Adrenal gland (tissue), 12 donors: ENCODE data around the gene CNKSR3. TPM values are rescaled to one million over a fixed set of nuclear protein-coding genes. Genes with fewer than 3 reads are reported as not detected.

Experiments
- DNase-seq, 7 donors: peaks; one replicate each; pipeline ENCODE4 v3.0.0-alpha.2; 2019 to 2020
- H3K27ac ChIP-seq, 5 donors: fragments of 200-600 bp; sonication (generic) in 4 of 5; 1 replicate in 3 of 5; 2 replicates in 2 of 5; pipeline versions ENCODE4 v1.5.1 to v1.8.0; 2016 to 2020; ENCODE audit warnings: mild to moderate bottlenecking in 1 of 5
- H3K27me3 ChIP-seq: fragments of 200-600 bp; 2 replicates; pipeline ENCODE4 v1.8.0; 2021
- H3K36me3 ChIP-seq, 2 donors: fragments of 200-600 bp; replicated peaks in 1 of 2; 1 replicate in 1 of 2; 2 replicates in 1 of 2; pipeline versions ENCODE4 v1.5.1 to v1.8.0; 2018 to 2022
- H3K4me1 ChIP-seq, 2 donors: fragments of 200-600 bp; replicated peaks in 1 of 2; 1 replicate in 1 of 2; 2 replicates in 1 of 2; pipeline versions ENCODE4 v1.5.1 to v1.8.0; 2018 to 2021
- H3K4me3 ChIP-seq, 4 donors: fragments of 200-600 bp; sonication (generic) in 3 of 4; one replicate each; pipeline ENCODE4 v1.5.1; 2016 to 2018
- H3K9me3 ChIP-seq, 3 donors: fragments of 200-600 bp; sonication (generic) in 1 of 3; replicated peaks in 1 of 3; 1 replicate in 2 of 3; 2 replicates in 1 of 3; pipeline versions ENCODE4 v1.5.1 to v1.8.0; 2016 to 2021
- CTCF ChIP-seq, 6 experiments: fragments of 450-650 bp in 4 of 6; fragments of 200-600 bp in 2 of 6; sonication (generic) in 1 of 6; IDR thresholded peaks; 1 replicate in 5 of 6; 2 replicates in 1 of 6; pipeline versions ENCODE4 v1.5.1 to v1.8.0; 2016 to 2021; ENCODE audit warnings: antibody characterized with exemption in 6 of 6, mild to moderate bottlenecking in 2 of 6, moderate library complexity in 1 of 6
- POLR2A ChIP-seq, 2 donors: fragments of 450-650 bp; IDR thresholded peaks; one replicate each; pipeline ENCODE4 v1.6.1; 2017; ENCODE audit warnings: antibody characterized with exemption in 2 of 2, mild to moderate bottlenecking in 2 of 2, moderate library complexity in 1 of 2
- WGBS, 4 donors: extraction: QIAGEN DNeasy Blood & Tissue Kit in 2 of 4; methylation state at CpG; one replicate each; pipeline versions ENCODE4 v1.1.5 to v1.1.7; 2013 to 2017; 5-methylcytosine and 5-hydroxymethylcytosine counted together
- intact Hi-C, 2 donors: fragments of 100-400 bp; cut with DNase I; formaldehyde crosslinking; loops; one replicate each; pipeline versions ENCODE4 v1.14.1 to v1.15.0; 2022 to 2023
- polyA plus RNA-seq, 3 donors: library from polyadenylated mRNA; stranded (reverse); fragments of 200-250 nt in 2 of 3; fragments of 350-450 nt in 1 of 3; fragmentation: Illumina TruSeq in 1 of 3; extraction: RNeasy Lipid Tissue Mini Kit (QIAGEN cat#74804) in 1 of 3; gene quantifications; one replicate each; pipeline ENCODE4 v1.2.3, GENCODE V29; 2013 to 2014
- total RNA-seq, 9 donors: library from RNA; depleted of rRNA in 4 of 9; stranded (reverse); fragments of >200 nt in 4 of 9; fragments of 120-200 nt in 1 of 9; fragmentation: NEBNext Ultra II Directional in 1 of 9; extraction: Animal tissue kit (Norgen Biotek cat#: 25700) in 1 of 9; gene quantifications; one replicate each; pipeline versions ENCODE4 v1.1.0 to v1.2.4, GENCODE V29; 2013 to 2023
- donor health status: healthy with polysubstance abuse.
- donor health status: Bipolar disorder and iron deficiency.
- donor health status: DM: yes; HTN: yes; CAD: no.
- donor health status: DM: no; HTN: no; CAD: no.
- donor health status: DM: no; HTN: no; CAD: no.
- donor health status: DM: yes; HTN: yes; CAD: no.

Gene CNKSR3
- total and polyA plus RNA-seq, 12 donors: 1.1 to 10.7 (median 2.5) TPM

- Histone ChIP-seq H3K9me3 (no peaks in the 10 kb centered on the region), H3K27me3 (no peaks in the 10 kb centered on the region), H3K36me3 (no peaks in the 10 kb centered on the region), H3K27ac (no peak overlapping the region), H3K4me1 (no peaks in the 10 kb centered on the region), H3K4me3 (no peak overlapping the region)
- WGBS, 4 donors: 90 to 96% (median 94%) methylated on average over 4 of the region's 4 CpGs
- no peak for TF ChIP-seq CTCF (IDR thresholded peaks at IDR 0.05)
- TF ChIP-seq POLR2A (IDR thresholded peaks at IDR 0.05): no peak
- intact Hi-C loops: no loop called here
- DNase-seq: no peak
Observed at GRCh38 chr6:154469306-154469935, 41.1 kb downstream of the CNKSR3 start.

- H3K36me3 ChIP-seq: no peaks in the 10 kb centered on the region
- no peaks in the 10 kb centered on the region for H3K27me3 ChIP-seq
- H3K4me3 ChIP-seq: no peak overlapping the region
- H3K9me3 ChIP-seq: no peaks in the 10 kb centered on the region
- DNase-seq: no peak
- TF ChIP-seq CTCF (IDR thresholded peaks at IDR 0.05) (no peak), POLR2A (IDR thresholded peaks at IDR 0.05) (no peak)
- no peaks in the 10 kb centered on the region for H3K4me1 ChIP-seq
- intact Hi-C loops: no loop called here
- H3K27ac ChIP-seq: no peak overlapping the region
- 92 to 95% (median 94%) methylated on average over 3 of the region's 3 CpGs for WGBS, 4 donors
Observed at GRCh38 chr6:154468760-154469159, 41.7 kb downstream of the CNKSR3 start.

- intact Hi-C loops: no loop called here
- Histone ChIP-seq H3K27me3 (no peaks in the 10 kb centered on the region), H3K4me3 (no peak overlapping the region)
Observed at GRCh38 chr6:154466971-154467679, 43.4 kb downstream of the CNKSR3 start.

GRCh38 chr6:154466139-154466538 is 44.3 kb downstream of the CNKSR3 start:
- DNase-seq: no peak
- no peaks in the 10 kb centered on the region for H3K36me3 ChIP-seq
- H3K27ac ChIP-seq: no peak overlapping the region
- TF ChIP-seq POLR2A (IDR thresholded peaks at IDR 0.05) (no peak), CTCF (IDR thresholded peaks at IDR 0.05) (no peak)
- intact Hi-C loops: no loop called here
- H3K4me3 ChIP-seq: no peak overlapping the region
- no peaks in the 10 kb centered on the region for H3K9me3 ChIP-seq
- no peaks in the 10 kb centered on the region for H3K4me1 ChIP-seq
- WGBS, 4 donors: 93 to 97% (median 95%) methylated on average over 3 of the region's 3 CpGs
- no peaks in the 10 kb centered on the region for H3K27me3 ChIP-seq

More at GRCh38 chr6:154466971-154467679, 43.4 kb downstream of the CNKSR3 start:
- no peaks in the 10 kb centered on the region for H3K36me3 ChIP-seq
- no peak for TF ChIP-seq CTCF (IDR thresholded peaks at IDR 0.05)
- TF ChIP-seq POLR2A (IDR thresholded peaks at IDR 0.05): no peak
- H3K9me3 ChIP-seq: no peaks in the 10 kb centered on the region
- 95 to 98% (median 95%) methylated on average over 9 of the region's 9 CpGs for WGBS, 4 donors
- H3K4me1 ChIP-seq: no peaks in the 10 kb centered on the region
- DNase-seq: no peak
- no peak overlapping the region for H3K27ac ChIP-seq
